Forelimb muscle (tissue), 1 donor: Measurements from ENCODE around the gene CA11. TPM values are rescaled to one million over a fixed set of nuclear protein-coding genes. Genes with fewer than 3 reads are reported as not detected.
A peak's percentile ranks its signal among the peaks of the same experiment; 100 is the strongest.
"Not testable (repeated sequence)": the region's sequence is repeated elsewhere in the genome, so short reads cannot be mapped to it uniquely, and the experiment has no call there.

Experiments used
- DNase-seq: peaks from one replicate; pipeline ENCODE4 v3.0.0-alpha.2; 2013; ENCODE audit warnings: low read depth
- polyA plus RNA-seq: library from polyadenylated mRNA; unstranded; fragments of 120-200 nt; gene quantifications from one replicate; pipeline ENCODE4 v1.2.1, GENCODE V29; 2013; ENCODE audit not compliant: insufficient read length

Gene CA11
- polyA plus RNA-seq: 7.6 TPM

DNA sequence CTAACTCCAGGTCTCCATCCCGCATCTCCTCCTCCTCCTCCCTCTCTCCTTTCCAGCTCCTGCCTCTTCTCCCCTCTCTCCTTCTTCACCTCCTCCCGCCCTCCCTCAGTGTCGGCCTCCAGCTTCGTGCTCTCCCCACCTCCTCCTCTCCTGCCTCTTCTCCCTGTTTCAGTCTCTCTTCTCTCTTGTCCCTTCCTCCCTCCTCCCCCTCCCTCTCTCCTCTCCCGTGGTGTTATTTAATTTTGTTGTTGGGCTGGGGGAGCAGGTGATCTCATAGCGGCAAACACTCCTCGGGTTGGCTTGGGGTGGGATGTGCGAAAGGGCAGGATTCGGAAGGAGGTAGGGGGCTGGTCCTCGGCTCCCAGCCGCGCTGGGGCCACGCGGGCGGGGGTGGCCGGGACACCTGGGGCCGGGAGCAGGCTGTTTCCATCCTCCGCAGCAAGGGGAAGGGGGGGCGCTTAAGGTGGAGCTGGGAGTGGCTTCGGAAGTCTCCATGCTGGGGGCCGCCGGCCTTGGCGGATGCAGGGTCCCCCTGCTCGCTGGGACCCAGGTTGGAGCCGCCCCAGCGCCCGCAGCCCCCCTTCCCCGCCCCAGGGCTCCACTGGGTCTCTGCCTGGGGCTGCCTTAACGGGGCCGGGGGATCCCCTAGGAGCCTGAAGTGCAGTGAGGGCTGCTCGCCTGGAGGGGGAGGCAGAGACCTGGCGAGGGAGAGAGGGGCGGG, at the start of gene CA11:
Gene CA11, minus strand, starts transcription at position 187 of the 721 bp plus-strand sequence. CDS start 555 bp downstream, outside the sequence.
- DNase-seq: no peak

- not testable (repeated sequence) for DNase-seq
These were observed 47.6 kb upstream of the CA11 start for GRCh38 chr19:48693629-48694028.

DNA sequence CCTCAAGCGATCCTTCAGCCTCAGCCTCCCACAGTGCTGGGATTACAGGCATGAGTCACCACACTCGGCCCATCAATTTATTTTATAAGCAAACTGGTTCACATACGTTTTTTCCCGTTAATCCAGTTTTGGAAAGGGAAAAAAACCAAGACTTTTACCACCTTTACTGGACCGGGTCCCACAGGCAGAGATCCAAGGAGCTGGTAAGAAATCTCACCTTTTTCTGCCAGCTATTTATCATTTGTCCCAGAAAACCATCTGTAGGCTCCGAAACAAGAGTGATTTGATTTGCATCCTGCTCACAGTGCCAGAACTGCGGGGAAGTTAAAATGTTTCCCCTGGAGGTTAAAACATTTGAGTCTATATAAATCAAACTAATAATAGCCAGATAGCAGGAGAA, 43.5 kb upstream of the CA11 start:
- no peak for DNase-seq

- DNase-seq: no peak
These were observed 41.8 kb upstream of the CA11 start for GRCh38 chr19:48687776-48688175.

DNA sequence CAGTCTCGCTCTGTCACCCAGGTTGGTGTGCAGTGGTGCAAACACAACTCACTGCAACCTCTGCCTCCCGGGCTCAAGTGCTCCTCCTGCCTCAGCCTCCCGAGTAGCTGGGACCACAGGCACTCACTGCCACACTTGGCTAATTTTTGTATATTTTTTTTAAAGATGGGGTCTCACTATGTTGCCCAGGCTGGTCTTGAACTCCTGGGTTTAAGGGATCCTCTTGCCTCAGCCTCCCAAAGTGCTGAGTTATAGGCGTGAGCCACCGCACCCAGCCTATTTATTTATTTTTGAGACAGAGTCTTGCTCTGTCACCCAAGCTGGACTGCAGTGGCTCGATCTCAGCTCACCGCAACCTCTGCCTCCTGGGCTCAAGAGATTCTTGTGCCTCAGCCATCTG, 40.6 kb upstream of the CA11 start:
- DNase-seq: not testable (repeated sequence)

- DNase-seq: no peak
These were observed 40.1 kb upstream of the CA11 start for GRCh38 chr19:48686088-48686487.

GRCh38 chr19:48685583-48685982, 39.6 kb upstream of the CA11 start:
- DNase-seq: no peak

DNA sequence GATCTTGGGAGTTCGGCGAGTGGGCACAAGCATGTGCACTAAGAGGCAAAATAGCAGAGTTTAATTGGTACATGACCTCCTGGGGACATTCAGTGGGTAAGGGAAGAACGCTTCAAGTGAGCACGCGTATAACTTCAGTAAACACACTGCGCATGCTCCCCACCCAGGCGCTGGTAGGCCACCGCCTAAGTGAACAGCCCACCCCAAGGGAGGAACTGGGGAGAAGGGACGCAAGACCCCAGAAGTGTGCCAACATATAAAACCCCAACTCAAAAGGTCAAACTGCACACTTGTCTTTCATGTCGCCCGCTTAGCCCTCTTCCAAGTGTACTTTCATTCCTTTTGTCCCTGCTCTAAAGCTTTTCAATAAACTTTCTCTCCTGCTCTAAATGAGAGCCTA, 37.4 kb upstream of the CA11 start:
- peak; percentile 26 for DNase-seq

GRCh38 chr19:48681127-48681470, 35.1 kb upstream of the CA11 start:
- DNase-seq: no peak

- DNase-seq: no peak
These were observed 34.6 kb upstream of the CA11 start for GRCh38 chr19:48680436-48681126.

- DNase-seq: not testable (repeated sequence)
These were observed 34.0 kb upstream of the CA11 start for GRCh38 chr19:48680006-48680405.

DNA sequence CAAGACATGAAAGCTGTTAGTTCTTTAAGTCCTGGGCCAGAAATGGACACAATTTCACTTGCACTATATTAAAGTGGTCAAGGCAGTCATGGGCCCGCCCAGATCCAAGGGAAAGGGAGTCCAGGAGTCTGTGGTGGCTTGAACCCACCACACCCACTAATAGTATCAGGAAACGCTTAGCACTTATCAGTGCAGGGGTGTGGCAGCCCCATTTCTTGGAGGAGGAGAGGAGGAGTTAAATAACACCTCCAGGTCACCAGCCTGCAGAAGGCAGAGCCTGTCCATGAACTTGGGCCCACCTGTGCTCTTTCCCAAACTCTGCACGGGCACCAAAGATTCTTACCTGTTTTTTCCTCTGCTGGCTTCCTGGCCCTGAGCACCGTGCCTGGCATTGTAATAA, 32.2 kb upstream of the CA11 start:
- DNase-seq: no peak

DNA sequence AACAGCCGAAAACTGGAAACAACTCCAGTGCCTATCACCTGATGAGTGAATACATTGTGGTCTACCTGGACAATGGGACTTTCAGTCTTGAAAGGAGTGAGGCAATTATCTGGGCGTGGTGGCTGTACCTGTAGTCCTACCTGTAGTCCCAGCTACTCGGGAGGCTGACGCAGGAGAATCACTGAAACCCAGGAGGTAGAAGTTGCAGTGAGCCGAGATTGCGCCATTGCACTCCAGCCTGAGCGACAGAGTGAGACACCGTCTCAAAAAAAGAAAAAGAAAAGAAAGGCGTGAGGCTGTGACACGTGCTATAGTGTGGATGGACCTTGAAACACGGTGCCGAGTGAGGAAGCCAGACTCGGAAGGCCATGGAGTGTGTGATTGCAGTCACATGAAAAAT, 30.9 kb upstream of the CA11 start:
- DNase-seq: no peak

- no peak for DNase-seq
These were observed 30.5 kb upstream of the CA11 start for GRCh38 chr19:48676487-48676886.

GRCh38 chr19:48674921-48675824, 29.2 kb upstream of the CA11 start:
- peak; percentile 62 for DNase-seq

- DNase-seq: no peak
These were observed 28.3 kb upstream of the CA11 start for GRCh38 chr19:48674216-48674809.

GRCh38 chr19:48673436-48674100, 27.6 kb upstream of the CA11 start:
- no peak for DNase-seq

DNA sequence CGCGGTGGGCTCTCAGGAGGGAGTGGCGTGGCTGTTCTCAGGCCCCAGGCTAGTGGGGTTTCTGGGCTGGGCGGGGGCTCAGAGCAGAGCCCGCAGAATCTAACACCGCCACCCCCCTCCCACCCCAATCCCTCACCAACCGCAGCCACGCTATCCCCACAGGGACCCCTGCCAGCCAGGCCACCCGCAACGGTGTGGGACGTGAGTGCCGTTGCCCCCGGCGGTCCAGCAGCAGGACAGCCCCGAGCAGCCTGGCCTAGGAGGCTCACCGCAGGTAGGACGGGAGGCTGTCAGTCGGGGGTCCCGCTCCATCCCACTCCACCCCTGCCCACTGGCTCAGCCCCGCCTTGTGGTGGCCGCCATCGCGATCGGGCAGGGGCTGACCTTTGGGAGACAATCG, 27.0 kb upstream of the CA11 start, which contains the start of gene NTN5:
Gene NTN5, minus strand, starts transcription at position 24 of the 400 bp plus-strand sequence. CDS start 2,031 bp downstream, outside the sequence.
- no peak for DNase-seq

DNA sequence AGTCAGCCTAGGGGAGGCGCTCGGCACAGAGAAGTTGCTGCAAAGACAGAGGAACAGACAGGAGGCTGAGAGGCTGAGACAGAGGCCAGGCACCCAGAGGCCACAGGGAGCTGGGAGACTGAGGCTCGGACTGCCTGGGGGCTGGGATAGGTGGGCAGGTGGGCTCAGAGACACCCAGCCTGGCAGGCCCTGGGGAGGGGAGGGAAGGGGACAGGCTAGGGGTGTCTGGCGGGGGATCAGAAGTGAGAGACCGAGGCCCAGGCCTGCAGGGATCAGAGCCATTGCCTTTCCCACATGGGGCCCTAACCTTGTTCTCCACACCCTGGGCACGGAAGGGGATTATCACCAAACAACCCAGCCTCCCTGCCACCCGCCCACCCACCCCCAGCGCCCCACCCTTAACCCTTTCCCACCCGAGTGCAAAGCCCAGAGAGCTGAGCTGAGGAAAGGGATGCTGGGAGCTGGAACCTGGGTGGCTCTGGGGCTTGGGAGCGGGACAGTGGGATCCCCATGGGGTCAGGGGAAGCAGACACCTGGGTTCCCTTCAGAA, 25.5 kb upstream of the CA11 start:
- no peak for DNase-seq

DNA sequence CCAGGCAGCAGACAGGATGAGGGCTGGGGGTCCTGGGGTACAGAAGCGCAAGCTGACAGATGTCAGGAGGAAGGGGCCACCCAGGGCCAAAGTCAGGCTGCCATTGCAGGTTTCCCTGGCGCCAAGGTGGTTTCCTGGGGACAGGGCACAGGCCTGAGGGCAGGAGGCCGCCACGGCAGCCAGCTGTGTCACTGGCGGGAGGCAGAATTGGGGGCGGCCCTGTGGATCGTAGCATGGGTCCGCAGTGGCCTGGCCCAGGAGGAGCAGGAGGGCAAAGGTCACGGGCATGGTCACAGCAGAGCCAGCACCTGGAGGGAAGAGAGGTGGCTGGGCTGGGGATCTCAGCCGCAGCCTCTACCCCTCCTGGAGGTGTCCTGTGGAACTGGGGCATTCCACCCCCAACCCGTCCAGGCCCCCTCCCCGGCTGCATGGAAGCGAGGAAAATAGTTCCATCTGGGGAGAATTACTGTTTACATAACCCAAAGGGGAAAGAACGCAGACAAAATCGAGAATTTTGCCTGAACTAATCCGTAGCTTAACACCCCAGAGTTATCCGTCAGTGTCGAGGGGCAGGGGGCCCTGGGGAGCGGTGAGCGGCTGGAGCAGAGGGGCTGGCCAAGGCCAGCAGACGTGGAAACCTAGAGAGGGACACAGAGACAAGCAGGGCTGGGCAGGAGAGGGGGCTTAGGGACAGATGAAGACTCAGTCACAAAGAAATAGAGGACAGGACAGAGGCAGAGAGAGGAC, 24.9 kb upstream of the CA11 start:
- DNase-seq: no peak
